NCI-H1694 treated with DMSO at 0.1 percent for 48 hours (cell line): ENCODE measurements around the gene FBXO31.
"Not testable (repeated sequence)": the region's sequence is repeated elsewhere in the genome, so short reads cannot be mapped to it uniquely, and the experiment has no call there.

Experiments used
- DNase-seq: peaks from one replicate; lab custom pipeline; 2025; lab: John Stamatoyannopoulos, UW

Gene FBXO31

GRCh38 chr16:87411375-87412271, 28.0 kb upstream of the FBXO31 start:
- no peak for DNase-seq

GRCh38 chr16:87410968-87411367, 27.4 kb upstream of the FBXO31 start:
- no peak for DNase-seq

DNA sequence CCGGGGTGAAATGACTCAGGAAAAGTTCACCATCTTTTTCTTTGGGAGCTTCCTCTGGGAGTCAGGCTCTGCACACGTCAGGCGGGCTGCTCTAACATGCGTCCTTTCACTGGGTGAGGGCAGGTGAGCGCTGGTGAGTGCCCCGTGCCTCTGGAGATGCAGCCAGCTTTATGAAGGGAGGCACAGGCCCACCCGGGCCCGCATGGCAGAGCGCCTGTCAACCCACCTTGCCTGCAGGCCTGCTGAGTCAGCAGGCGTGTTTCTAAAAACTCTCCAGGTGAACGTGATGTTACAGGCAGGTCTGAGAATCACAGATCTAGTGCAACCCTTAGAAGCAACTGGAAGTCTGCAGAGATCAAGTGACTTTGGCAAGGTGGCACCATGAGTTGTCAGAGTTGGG, 27.0 kb upstream of the FBXO31 start:
- no peak for DNase-seq

DNA sequence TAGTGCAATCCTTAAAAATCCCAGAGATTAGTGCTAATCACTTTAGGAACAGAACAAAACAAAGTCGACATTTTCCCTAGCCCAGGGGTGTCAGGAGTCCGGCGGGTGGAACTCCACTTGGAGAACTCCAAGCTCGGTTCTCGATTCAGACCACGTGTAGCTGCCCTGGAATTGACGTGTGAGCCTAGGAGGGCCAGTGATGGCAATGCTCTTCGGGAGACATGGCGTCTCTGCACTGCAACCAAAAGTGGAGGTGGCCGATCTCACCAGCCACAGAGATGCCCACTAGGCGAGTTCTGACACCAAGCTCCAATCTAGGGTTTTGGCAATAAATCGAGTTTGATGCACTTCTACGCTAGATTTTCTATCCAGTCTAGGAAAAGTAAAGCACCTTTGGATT, 26.2 kb upstream of the FBXO31 start:
- DNase-seq = no peak

- DNase-seq = no peak
Measured at GRCh38 chr16:87409153-87409552, 25.6 kb upstream of the FBXO31 start.

- no peak for DNase-seq
Measured at GRCh38 chr16:87407511-87408112, 24.0 kb upstream of the FBXO31 start.

DNA sequence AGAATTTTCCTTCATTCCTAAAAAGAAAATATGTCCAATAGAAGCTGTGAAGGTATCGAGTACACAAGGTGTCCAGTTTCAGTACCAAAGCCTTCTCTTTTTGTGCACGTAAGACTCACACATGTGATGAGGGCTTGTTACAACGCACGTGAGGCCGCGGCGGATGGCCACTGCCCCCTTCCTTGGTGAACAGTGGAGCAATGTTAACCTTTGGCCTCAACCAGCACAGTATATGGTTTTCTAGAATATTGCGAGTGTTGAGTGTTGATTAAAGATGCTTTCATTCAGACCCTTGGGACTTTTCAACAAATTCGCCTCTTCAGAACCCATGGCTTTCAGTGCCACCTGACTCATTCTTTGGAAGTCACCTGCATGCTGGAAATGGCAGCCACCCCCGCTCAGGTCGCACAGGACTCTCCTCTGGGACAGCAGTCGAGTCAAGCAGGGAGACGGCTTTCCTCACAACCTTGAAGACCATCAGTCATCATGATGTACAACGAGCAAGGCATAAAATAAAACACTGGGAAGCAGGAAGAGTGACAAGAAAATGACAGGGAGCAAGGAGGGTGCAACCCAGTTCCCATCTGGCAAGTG, 23.0 kb upstream of the FBXO31 start:
- no peak for DNase-seq

DNA sequence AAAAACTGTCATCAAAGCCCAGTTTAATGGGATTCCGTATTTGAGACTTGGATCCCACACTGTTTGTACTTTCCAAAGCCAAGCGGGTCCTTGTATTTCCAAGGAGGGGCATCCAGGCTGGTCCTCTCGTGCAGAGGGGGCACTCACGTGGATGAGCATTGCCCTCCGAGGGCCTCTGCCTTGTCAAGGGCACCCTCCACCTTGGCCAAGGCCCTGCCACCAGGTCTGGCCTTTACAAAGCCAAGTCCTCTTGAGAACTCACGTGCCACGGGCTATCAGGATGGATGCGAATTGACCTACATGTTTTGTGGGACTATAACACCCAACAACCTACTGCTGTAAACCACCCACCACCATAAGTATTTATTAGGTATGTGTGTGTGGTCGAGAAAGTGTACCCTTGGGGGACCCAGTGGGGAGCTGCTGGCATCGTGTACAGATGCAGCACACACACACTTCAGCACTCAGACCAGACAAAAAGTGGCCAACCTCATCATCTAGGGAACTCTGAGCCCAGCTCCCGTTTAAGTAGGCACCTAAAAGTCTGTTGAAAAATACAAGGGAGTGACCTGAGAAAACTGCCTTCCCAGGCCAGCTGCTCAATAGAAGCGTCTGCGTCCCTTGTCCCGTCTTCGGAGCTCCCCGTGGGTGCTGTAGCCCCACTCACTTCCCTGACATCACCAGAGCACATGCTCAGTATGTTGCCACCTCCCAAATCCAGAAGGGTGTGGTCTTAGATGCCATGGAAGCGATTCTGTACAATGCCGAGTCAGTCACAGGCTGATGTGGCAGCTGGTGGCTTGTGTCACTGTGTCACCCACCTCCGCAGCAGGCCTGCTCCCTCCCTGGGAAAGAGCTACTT, 21.4 kb upstream of the FBXO31 start:
- no peak for DNase-seq

GRCh38 chr16:87395181-87395842, 11.7 kb upstream of the FBXO31 start:
- no peak for DNase-seq

GRCh38 chr16:87393680-87394055, 10.1 kb upstream of the FBXO31 start:
- DNase-seq = no peak

GRCh38 chr16:87392821-87393679, 9.5 kb upstream of the FBXO31 start:
- DNase-seq = no peak

GRCh38 chr16:87391950-87392820, 8.6 kb upstream of the FBXO31 start, which contains the start of gene MAP1LC3B:
Gene MAP1LC3B (plus strand): TSS chr16:87392336. CDS start chr16:87392428, 92 bp downstream.
- DNase-seq = peak; percentile 80

DNA sequence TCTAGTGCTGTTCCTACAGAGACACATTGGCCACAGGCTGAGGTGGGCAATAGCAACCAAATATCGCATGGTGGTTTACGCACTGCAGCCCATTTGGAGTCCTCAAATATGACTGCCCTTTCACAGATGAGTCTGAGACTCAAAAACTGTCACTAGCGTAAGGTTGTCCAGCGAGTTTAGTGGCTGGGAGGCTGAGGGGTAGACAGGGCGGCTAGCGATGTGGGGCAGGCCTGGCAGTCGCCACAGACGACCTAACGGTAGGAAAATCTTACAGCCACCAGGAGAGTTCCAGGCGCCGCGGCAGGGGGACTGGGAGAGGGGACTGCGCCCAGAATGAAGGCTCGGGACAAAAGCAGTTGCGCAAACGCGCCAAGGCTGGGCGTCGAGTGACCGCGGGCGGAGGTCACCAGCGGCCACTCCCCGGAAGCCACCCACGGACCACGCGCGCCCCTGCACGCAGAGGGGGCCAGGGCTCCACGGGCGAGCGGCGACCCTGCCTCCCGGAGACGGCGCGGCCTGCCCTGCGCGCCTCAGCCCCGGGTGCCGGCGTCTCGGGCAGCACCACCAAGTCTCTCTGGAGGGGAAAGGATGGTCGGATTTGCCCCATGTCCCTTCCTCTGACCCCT, 7.9 kb upstream of the FBXO31 start:
- no peak for DNase-seq

- no peak for DNase-seq
Measured at GRCh38 chr16:87390641-87391323, 7.2 kb upstream of the FBXO31 start.

DNA sequence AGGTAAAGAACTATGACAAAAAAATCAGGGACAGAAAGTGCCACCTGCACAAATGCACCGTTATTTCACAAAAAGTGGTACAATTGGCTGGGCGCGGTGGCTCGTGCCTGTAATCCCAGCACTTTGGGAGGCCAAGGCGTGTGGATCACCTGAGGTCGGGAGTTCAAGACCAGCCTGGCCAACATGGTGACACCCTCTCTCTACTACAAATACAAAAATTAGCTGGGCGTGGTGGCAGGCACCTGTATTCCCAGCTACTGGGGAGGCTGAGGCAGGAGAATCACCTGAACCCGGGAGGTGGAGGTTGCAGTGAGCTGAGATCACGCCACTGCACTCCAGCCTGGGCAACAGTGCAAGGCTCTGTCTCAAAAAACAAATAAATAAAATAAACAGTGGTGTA, 6.3 kb upstream of the FBXO31 start:
- not testable (repeated sequence) for DNase-seq

DNA sequence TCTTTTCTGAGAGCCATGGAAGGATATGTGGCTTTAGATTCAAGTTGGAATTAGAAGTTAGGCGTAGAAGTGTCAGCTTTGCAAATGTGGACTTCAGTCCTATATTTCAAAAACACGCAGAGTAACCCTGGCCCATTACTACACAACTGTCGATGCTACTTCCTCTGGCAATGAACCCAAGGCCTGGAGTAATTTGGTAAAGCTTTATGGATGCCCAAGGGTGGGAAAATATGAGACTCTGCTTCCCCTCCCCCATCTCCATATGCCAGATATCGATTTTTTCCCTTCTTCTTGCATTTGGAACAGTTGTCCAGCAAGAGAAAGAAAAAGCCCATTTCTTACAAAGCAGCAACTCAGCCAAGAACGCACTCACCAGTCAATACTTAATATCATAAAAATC, 5.7 kb upstream of the FBXO31 start:
- DNase-seq = no peak

GRCh38 chr16:87388818-87389134, 5.2 kb upstream of the FBXO31 start:
- DNase-seq = no peak

DNA sequence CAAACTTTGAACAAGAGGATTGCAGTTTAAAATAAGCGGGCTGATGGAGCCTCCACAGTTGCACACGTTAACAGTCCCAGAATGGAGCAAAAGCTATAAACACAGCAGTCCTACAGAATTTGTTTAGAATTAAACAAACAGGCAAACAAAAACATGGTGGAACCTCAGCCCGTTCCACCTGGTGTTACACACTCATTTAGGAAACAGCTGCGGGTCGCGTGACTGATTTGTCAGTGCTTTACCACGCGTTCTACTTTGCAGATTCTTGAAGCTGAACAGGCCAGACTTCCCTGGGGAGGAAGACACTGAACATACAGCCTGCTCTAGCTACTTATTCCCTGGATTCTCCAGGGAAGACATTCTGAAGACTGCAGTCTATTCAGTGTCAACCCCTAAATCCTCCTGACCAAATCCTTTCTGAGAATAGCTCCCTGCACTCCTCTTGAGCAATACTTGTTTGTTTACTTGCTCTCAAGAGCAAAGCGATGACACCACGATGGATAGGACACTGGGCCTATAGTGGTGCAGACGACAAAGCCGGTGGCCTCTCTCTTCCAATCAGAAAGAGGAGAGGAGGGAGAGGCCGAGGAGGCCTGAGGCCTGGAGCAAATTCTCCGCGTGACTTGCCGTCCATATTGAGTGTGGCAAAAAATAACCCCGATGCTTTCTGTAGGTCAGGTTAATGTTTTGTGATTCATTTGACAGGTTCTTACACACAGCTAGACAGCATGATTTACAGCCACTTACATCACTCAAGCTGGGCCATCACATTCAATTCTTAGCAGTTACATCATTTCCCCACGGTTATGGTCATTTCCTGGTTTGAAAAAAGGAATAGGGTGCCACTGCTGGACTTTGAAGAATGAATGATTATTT, 4.6 kb upstream of the FBXO31 start:
- DNase-seq = peak; percentile 91
